Urinary bladder (tissue), 4 donors: ENCODE data around the gene NKX6-1. TPM values are rescaled to one million over a fixed set of nuclear protein-coding genes. Genes with fewer than 3 reads are reported as not detected.

Experiments used
- DNase-seq: peaks from one replicate; pipeline ENCODE4 v3.0.0-alpha.2; 2015; ENCODE audit errors: extremely low spot score
- H3K27ac ChIP-seq: one replicate; pipeline ENCODE4 v1.5.1; 2013; ENCODE audit warnings: low read depth, mild to moderate bottlenecking, moderate library complexity
- H3K36me3 ChIP-seq: one replicate; pipeline ENCODE4 v1.6.1; 2013; ENCODE audit warnings: mild to moderate bottlenecking, moderate library complexity; ENCODE audit not compliant: insufficient read depth
- H3K4me1 ChIP-seq: one replicate; pipeline ENCODE4 v1.6.1; 2013; ENCODE audit warnings: mild to moderate bottlenecking, moderate library complexity; ENCODE audit not compliant: insufficient read depth
- H3K4me3 ChIP-seq: one replicate; pipeline ENCODE4 v1.5.1; 2013; ENCODE audit warnings: low read depth, low read length
- WGBS: extraction: QIAGEN DNeasy Blood & Tissue Kit; methylation state at CpG from one replicate; pipeline ENCODE4 v1.1.7; 2013; 5-methylcytosine and 5-hydroxymethylcytosine counted together
- polyA plus RNA-seq: library from polyadenylated mRNA; stranded (reverse); fragments of 200-250 nt; gene quantifications from one replicate; pipeline ENCODE4 v1.2.3, GENCODE V29; 2013
- total RNA-seq: library from RNA; depleted of rRNA; stranded (reverse); fragments of >200 nt; gene quantifications from one replicate; pipeline ENCODE4 v1.2.3, GENCODE V29; 2014
- donor health status: healthy with polysubstance abuse.
- donor health status: healthy.

The NKX6-1 gene
- total and polyA plus RNA-seq, 2 donors: 0.10 TPM; not detected in 1

DNA sequence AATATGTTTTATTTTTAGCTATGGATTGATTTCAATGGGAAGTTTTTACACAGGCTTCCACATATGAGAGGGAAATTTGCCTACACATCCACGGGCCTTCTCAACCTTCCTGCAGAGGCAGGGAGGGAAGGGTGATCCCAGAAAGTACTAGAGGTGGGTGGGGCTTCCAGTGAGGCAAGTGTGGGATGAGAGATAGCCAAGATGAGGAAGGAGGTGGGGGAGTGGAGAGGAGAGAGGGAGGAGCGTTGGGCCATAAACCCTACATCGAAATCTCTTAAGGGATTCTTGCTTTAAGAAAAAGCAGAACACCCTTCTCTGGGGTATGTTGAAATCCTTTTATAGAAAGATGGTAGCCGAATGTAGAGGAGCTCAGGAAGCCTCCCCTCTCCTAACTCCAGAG is 19.0 kb downstream of the NKX6-1 start:
- no peak overlapping the region for H3K27ac ChIP-seq
- no peak for DNase-seq
- H3K4me1 ChIP-seq: no peaks in the 10 kb centered on the region
- no peaks in the 10 kb centered on the region for H3K36me3 ChIP-seq
- WGBS: 10% methylated on average over 4 of the region's 4 CpGs
- H3K4me3 ChIP-seq: no peak overlapping the region

DNA sequence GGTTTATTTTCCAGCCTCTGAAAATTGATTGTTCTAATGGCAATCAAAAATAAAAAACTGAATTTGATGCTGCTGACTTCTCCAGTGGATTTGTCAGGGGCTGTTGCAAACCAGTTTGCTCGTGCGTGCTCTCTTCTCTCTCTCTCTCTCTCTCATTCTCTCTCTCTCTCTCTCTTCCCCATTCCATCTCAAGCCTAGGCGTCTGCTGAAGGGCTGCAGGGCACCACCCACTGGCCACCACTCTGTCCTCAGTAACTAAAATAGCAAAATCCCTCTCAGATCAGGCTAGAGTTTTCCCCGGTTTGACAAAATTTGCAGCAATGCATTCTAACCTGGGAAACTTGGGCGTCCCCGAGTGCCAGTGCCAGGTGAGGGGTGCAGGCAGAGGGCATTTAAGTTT is 19.4 kb downstream of the NKX6-1 start:
- H3K36me3 ChIP-seq: no peaks in the 10 kb centered on the region
- no peak overlapping the region for H3K27ac ChIP-seq
- H3K4me3 ChIP-seq: no peak overlapping the region
- 20% methylated on average over 6 of the region's 6 CpGs for WGBS
- DNase-seq: no peak
- no peaks in the 10 kb centered on the region for H3K4me1 ChIP-seq

DNA sequence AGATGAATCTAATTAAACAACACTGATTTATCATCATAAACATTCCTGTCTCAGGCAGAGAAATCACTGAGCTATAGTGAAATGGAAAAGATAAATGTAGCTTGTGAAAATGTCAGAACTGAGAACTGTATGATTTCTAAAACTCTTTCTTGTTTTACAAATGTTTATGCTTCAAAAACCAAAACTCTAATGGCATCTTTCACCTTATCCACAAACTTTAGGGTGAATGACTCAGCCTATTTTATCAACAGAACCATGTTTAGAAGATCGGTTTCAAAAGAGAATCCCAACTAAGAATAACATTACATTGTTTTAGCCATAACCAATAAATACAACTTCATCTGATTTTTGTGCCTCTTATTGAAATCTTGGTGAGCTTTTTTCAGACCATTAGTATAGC is 21.4 kb downstream of the NKX6-1 start:
- H3K27ac ChIP-seq: no peak overlapping the region
- DNase-seq: no peak
- H3K36me3 ChIP-seq: no peaks in the 10 kb centered on the region
- WGBS: 29% methylated on average over 1 of the region's 1 CpG
- no peaks in the 10 kb centered on the region for H3K4me1 ChIP-seq
- no peak overlapping the region for H3K4me3 ChIP-seq

DNA sequence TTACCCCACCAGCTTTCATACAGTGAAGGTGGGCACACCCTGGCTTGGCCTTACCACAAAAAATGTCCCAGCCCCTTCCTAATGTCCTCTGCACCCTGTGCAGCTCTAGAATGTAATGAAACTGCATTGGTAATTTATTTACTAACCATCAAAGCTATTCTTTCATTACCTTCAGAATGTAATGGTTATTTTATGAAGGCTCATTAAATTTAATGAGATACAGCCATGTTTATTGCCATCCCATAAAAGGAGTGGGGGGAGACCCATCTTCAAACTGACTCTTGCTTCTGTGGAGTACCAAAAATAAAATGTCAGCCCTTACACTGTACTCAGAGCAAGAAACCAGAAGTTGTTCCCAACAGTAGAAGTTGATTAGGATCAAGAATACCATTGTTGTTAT is 25.0 kb downstream of the NKX6-1 start:
- Histone ChIP-seq H3K27ac (no peak overlapping the region), H3K4me1 (no peaks in the 10 kb centered on the region), H3K36me3 (no peaks in the 10 kb centered on the region), H3K4me3 (no peak overlapping the region)
- no peak for DNase-seq

DNA sequence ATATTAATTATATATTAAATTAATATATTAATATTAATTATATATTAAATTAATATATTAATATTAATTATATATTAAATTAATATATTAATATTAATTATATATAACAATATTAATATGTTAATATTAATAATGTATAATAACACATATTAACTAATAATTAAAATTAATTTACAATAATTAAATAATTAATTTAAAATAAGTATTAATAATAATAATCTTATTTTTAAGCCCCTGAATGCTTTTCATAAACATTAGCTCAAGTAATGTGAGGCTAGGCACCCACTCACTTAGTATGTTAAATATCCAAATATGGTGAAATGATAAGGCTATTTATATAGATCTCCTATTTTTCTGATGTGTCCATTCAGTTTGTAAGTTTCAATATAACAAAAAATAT is 26.9 kb downstream of the NKX6-1 start:
- DNase-seq: no peak
- no peaks in the 10 kb centered on the region for H3K36me3 ChIP-seq
- no peak overlapping the region for H3K4me3 ChIP-seq
- no peak overlapping the region for H3K27ac ChIP-seq
- no peaks in the 10 kb centered on the region for H3K4me1 ChIP-seq

DNA sequence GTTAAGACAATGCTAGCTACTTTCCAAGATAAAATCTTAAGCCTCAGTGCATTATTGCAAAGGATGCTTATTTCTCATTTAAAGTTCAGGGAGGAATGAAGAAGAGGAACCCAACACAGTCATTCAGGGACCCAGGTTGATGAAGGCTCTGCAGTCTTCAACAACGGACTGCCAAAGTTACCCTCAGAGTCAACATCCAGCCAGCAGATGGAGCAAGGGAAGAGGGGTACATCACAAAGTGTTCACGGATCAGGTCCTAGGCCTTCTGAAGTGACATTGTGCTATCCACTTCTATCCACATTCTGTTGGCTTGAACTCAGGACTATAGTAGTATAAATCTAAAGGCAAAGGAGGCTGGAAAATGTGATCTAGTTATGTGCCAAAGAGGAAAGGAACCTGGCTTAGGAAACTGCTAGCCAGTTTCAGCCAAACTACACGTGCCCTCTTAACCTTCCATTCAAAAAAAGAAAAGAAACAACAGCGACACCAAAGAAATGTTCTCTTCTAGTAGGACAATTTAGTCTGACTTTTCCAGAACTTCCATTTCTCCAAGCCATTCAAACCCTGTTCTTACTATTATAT is 28.8 kb downstream of the NKX6-1 start:
- 56% methylated on average over 4 of the region's 4 CpGs for WGBS
- H3K4me1 ChIP-seq: no peaks in the 10 kb centered on the region
- no peak overlapping the region for H3K4me3 ChIP-seq
- DNase-seq: no peak
- no peaks in the 10 kb centered on the region for H3K36me3 ChIP-seq
- H3K27ac ChIP-seq: no peak overlapping the region

DNA sequence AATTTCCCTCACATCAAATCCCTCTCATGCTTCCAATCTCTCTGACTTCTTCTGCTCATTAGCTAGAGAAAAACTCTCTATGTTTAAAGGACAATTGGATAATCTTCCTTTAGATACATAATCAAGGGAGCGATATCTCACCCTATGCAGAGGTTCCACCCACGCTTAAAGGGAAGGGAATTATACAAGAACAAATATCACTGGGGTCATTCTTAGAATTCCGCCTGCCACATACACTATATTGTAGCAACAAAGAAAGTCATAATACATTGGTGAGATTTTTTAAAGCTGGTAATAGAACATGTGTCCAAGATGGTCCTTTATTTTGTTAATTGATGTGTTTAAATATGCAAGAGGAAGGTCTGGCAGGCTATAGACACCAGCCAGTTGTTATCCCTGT is 31.5 kb downstream of the NKX6-1 start:
- Histone ChIP-seq H3K4me3 (no peak overlapping the region), H3K4me1 (no peaks in the 10 kb centered on the region), H3K36me3 (no peaks in the 10 kb centered on the region), H3K27ac (no peak overlapping the region)
- 46% methylated on average over 3 of the region's 3 CpGs for WGBS
- no peak for DNase-seq

DNA sequence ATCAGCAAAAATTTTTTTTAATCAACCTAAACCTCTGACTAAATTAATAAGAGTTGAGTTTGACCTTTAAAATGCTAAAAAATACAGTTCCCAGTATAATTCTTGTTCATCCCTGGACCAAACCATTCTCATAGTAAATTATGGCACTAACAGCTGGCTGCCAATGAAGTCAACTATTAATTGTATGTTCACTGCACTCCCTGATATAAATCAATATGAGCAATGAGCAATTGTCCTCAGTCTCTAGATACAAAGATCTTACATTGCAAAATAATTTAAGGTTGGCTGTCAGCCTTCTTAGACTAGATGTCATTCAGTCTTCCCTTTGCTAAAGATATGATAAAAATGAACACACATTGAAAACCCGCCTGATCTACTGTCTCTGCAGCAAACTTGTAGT is 39.3 kb downstream of the NKX6-1 start:
- H3K4me3 ChIP-seq: no peak overlapping the region
- WGBS: 89% methylated on average over 1 of the region's 1 CpG
- no peaks in the 10 kb centered on the region for H3K36me3 ChIP-seq
- H3K27ac ChIP-seq: no peak overlapping the region
- no peaks in the 10 kb centered on the region for H3K4me1 ChIP-seq
- DNase-seq: no peak

DNA sequence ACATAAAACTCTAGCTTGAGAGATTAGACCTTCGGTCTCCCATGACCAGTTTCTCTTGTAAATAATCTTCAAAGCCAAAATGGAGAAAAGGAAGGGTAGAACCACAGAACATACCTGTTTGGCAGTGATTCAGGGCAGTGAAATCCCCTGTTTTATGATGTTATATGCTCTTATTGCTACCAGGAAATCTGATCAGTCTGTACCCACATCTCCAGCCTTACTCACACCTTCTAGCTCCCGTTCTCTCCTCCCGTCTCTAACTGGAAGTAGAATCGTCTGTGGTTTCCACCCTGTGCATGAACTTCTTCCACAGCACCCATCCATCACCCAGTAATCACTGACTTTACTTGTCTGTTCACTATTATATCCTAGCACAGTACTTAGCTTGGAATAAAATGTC is 42.9 kb downstream of the NKX6-1 start:
- 64% methylated on average over 4 of the region's 4 CpGs for WGBS
- Histone ChIP-seq H3K4me1 (no peaks in the 10 kb centered on the region), H3K4me3 (no peak overlapping the region), H3K27ac (no peak overlapping the region), H3K36me3 (no peaks in the 10 kb centered on the region)
- DNase-seq: no peak

DNA sequence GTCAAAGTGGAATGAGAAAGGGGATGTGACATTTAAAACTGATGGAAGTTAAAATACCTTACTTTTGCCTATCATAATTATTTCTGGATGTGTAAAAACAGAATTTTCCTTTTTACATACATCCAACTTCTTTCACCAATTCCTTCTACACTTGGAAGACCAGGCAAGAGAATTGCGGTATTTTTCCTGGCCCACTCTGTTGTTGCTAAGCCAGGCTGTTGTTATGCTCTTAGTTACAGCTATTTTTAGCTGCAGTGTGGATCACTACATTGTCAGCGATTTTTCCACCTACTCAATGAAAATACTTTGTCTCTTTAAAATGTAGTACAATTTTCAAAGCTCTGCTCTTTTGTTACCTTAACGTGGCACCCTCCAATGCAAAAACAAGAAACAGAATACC is 43.4 kb downstream of the NKX6-1 start:
- DNase-seq: no peak
- 43% methylated on average over 3 of the region's 3 CpGs for WGBS

DNA sequence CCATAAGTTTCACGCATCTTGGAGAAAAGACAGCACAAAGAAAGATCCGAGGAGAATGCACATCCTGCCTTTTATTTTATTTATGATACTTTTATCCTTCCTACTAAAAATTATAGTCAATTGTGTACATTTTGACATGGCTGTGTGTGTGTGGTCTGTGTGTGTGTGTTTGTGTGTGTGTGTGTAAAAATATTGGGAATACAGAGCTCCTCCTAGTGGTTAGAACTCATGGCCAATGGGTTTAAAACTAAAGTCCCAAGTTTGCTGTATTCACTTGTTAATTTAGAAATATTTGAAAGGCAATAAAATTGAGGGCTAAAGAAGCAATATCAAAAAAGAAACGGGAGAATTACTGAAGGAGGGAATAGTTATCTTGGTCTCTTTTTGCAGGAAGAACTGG is 47.5 kb downstream of the NKX6-1 start:
- H3K27ac ChIP-seq: no peak overlapping the region
- H3K36me3 ChIP-seq: no peaks in the 10 kb centered on the region
- no peak overlapping the region for H3K4me3 ChIP-seq
- DNase-seq: no peak
- no peaks in the 10 kb centered on the region for H3K4me1 ChIP-seq
- 38% methylated on average over 3 of the region's 3 CpGs for WGBS

More for the DNA sequence above, 43.4 kb downstream of the NKX6-1 start:
- no peaks in the 10 kb centered on the region for H3K36me3 ChIP-seq
- no peak overlapping the region for H3K27ac ChIP-seq
- no peaks in the 10 kb centered on the region for H3K4me1 ChIP-seq
- no peak overlapping the region for H3K4me3 ChIP-seq

DNA sequence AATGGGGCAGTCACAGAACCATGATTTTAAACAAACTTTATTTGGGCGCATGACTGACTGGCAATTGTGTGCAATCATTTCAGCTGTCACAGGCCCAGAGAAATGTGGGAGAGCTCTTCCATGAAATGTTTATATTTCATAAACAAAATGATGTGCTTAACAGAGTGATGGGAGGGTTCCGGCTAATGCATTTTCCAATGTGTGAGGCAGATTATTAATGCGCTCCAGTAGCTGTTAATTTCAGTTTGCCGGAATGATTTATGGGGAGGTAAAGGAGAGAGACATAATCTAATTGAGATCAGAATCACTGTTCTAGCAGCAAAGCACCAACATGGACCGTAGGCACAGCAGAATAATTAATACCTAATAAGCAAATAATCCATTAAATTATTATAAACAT is 55.6 kb downstream of the NKX6-1 start:
- no peaks in the 10 kb centered on the region for H3K4me1 ChIP-seq
- H3K4me3 ChIP-seq: no peak overlapping the region
- H3K36me3 ChIP-seq: no peaks in the 10 kb centered on the region
- no peak overlapping the region for H3K27ac ChIP-seq
- 83% methylated on average over 5 of the region's 5 CpGs for WGBS
- DNase-seq: no peak

DNA sequence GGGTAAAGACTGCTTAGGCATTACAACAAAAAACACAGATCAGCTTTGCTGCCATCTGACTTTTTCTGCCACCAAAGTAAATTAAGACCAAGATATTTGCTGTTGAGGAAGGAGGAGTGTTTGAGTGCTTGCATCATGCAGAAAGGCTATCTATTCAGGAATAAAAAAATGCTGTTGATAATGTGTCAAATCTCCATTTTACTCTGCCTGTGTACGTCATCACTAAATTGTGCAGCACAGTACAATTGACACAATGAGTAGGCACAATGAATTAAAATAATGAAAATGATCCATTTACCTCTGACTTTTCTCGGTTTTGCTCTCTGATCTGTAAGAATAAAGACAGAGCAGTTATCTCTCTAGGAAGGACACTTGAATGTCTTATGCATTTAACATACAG is 56.3 kb downstream of the NKX6-1 start:
- Histone ChIP-seq H3K4me1 (no peaks in the 10 kb centered on the region), H3K36me3 (no peaks in the 10 kb centered on the region), H3K4me3 (no peak overlapping the region), H3K27ac (no peak overlapping the region)
- 83% methylated on average over 2 of the region's 2 CpGs for WGBS
- no peak for DNase-seq
